Stimulated activated naive CD8-positive, alpha-beta T cell treated with anti-CD3 and anti-CD28 coated beads, Interleukin-15, Interleukin-2, amounts not matched to agents 100 U/mL and 50 U/mL, for 24 hours (primary cell): ENCODE results near the gene BARD1.
"Not testable (repeated sequence)": the region's sequence is repeated elsewhere in the genome, so short reads cannot be mapped to it uniquely, and the experiment has no call there.

Source experiments
- ATAC-seq: fragments of 150-1000 bp; cut with Tn5 transposase; one replicate; pipeline ENCODE4 v1.10.0; 2021
- DNase-seq: peaks from one replicate; pipeline ENCODE4 v3.0.0; 2021

The BARD1 gene

DNA sequence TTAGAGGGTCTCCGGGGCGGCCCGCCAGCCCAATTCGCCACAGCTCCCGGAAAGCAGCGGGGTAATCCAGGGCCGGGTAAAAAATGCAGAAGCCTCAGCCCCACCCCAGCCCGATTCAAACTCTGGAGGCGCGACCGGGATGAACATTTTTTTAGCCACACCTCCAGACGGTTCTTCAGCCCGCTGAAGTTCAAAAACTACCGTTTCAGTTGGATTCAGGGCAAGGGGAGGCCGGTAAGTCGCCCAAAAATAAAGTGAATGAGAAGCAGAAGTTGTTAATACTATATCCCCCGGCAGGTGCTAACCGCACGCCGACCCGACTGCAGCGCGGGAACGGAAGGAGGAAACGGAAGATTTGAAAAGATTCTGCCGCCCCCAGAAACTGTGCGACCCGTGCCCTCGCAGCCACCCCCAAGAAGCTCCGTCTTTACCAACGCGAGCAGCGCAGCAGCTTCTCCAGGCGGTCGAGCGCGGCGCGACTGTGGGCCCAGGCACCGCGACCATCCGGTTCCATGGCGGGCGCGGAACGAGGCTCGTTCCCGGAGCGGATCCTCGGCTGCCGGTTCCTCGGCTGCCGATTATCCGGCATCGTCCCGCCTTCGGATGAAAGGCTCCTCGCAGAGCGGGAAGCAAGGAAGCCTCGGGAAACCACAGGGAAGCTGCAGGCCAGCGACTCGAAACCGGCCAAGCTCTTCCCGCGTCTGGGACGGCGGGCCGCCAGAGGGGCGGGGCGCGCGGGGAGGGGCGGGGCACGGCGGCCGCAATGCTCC lies at the start of gene BARD1:
TSS of gene BARD1 (minus strand) at position 703 of the 770 bp plus-strand sequence. CDS start at position 589, 114 bp downstream.
- ATAC-seq (peak; percentile 30), DNase-seq (peak; percentile 65)

DNA sequence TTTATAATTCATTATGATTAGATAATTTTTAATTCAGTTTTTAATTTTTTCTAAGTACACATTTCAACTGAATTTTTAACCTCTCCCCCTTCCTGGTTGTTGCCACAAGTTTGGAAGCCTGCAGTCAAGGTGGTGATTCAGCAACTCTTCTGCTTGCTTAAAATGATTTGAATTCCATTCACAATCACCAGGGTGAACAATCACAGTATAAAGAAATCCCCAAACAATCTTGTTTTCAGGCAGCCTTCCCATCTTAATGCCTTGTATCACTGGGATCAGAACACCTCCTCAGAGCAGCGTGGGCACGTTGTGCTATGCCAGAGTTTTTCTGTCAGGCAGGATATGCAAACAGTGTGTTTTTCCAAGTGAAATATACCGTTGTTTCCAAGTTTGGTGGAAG lies 46.7 kb upstream of the BARD1 start:
- ATAC-seq (no peak), DNase-seq (no peak)

DNA sequence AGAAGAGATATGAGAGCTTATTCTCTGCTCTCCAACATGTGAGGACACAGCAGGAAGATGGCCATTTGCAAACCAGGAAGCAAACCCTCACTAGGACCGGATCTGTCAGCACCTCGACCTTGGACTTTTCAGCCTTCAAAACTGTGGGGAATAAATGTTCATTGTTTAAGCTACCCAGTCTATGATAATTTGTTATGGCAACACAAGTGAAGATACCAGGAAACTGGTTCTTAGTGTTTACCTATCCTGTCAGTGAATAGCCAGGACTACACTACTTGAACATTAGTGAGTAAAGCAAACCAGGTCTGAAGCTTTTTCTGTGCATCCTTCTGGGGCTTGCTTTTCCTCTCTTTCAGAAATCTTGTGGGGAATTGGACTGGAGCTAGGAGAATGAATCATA lies 44.4 kb upstream of the BARD1 start:
- DNase-seq (no peak), ATAC-seq (no peak)

DNA sequence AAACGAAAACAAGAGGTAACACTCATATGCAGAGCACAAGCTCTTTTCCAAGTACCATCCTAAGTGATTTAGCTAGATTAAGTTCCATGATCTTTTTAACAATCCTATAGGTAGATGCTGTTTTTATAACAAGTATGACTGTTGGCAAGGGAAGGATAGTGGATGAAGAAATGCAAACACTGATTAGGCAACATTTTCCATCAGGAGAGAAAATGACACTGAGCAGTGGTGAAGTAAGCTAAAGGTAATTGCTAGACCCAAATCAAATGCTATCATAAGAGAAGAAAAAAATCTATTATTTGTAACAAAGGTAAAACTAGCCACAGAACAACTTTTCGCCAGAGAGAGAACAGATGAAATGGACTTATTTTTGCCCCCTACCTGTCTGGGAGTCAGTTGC lies 34.3 kb upstream of the BARD1 start:
- DNase-seq, result no peak
- no peak for ATAC-seq

DNA sequence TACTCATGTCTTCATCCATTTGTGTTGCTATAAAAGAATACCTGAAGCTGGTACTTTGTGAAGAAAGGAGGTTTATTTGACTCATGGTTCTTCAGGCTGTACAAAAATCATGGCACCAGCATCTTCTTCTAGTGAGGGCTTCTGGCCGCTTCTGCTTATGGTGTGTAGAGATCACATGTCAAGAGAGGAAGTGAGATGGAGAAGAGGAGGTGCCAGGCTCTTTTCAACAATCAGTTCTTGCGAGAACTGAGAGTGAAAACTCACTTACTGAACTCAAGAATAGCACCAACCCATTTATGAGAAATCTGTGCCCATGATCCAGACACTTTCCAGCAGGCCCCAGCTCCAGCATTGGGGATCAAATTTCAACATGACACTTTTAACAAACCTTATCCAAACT lies 30.0 kb upstream of the BARD1 start:
- DNase-seq (no peak), ATAC-seq (no peak)

DNA sequence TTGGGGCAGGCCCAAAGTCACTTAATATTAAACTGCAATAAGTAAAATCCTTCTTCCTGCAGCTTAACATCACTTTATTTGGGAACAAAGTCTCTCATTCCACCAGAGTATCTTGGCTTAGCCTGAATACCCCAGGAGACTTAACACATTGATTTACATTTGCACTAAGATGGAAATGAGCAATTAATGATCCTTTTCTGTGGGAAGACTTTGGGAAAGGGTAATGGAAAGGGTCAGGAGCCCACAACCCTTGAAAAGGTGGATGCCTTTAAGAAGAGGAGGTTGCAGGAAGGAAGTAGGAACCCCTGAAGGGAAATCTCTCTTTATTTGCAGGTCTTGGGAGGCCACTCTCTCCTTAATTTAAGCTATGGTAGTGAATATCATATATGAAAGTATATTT lies 28.0 kb upstream of the BARD1 start:
- no peak for ATAC-seq

DNA sequence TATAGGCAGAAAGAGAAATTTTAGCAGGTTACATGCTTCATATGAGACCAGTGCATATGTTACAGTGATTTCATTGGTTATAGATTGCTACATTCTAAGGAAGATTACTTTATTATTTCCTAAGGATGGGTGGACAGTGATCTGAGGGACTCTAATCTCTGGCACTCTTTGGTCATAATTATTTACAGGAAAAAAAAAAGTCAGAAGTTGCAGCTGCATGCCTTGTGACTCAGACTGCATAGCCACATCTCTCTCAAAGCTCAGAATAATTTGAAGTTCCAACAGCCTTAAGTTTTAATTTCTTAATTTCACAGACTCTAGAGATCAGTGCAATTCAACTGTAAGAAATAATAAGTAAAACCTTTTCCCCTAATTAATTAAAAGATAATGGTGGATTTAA lies 27.1 kb upstream of the BARD1 start:
- no peak for ATAC-seq
- DNase-seq, result no peak

More for the DNA sequence above, 28.0 kb upstream of the BARD1 start:
- no peak for DNase-seq

DNA sequence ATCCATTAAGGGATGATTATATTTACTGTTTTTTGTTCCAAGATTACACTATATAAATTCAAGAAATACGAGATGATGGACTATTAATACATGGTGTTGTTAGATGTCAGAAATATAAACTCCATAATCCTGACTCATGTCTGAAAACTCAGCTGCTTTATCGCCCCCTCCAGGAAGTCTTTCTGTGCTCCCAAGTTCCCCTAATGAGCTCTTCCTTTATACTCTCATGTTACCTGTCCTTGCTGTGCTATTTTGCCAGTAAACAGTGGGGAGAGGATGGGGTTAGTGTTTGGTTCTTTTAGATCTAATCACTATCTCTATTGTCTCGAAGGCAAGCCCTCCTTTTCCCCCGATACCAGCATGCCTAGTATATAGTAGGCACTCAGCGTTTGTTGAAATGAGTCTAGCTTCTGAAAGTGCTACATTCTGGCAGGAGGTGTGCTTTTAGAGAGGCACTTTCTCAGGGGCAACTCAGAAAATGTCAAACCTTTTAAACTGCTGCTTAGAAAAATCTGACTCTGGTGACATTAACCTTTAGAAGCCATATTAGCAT lies 21.4 kb upstream of the BARD1 start:
- DNase-seq (no peak), ATAC-seq (no peak)

DNA sequence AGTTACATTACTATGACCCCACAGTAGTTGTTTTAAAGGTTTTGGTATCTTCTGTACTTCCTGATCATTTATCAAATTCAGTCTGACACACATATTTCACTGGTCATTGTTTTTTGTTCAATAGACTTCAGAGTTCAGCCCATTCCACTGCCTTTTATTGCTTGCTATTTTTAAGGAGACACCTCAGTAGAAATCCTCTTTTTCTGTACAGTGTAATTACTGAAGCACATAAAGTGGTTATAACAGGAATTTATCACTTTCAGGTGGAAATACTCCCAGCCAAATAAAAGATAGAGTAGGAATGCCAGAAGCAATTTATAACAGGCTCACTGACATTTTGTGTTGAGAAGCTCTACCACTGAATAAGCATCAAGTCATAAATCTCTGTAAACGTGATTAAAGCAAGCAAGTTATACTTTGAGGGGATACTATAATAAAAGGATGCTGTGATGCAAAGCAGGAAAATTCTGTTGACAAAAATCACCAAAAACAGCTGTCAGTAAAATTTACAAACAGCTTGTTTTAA lies 6.6 kb upstream of the BARD1 start:
- DNase-seq, result no peak
- ATAC-seq, result no peak

DNA sequence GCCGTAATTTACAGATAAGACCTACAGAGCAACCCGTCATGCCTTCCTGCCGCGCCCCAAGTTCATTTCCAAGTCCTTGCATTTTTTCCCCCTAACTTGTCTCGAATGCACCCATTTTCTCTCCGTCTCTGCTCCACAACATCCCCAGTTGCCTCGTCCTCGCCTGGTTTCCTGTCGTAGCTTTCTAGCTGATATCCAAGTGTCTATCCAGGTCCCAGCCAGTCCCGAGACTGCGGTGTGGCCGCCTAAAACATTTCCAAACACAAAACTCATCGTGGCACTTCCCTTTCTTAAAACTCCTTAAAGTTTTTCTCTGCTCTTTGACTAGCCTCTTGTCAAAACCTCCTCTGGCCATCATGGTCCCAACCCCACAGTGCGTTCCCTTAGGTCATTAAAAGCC lies 1.2 kb upstream of the BARD1 start:
- ATAC-seq (no peak), DNase-seq (no peak)

DNA sequence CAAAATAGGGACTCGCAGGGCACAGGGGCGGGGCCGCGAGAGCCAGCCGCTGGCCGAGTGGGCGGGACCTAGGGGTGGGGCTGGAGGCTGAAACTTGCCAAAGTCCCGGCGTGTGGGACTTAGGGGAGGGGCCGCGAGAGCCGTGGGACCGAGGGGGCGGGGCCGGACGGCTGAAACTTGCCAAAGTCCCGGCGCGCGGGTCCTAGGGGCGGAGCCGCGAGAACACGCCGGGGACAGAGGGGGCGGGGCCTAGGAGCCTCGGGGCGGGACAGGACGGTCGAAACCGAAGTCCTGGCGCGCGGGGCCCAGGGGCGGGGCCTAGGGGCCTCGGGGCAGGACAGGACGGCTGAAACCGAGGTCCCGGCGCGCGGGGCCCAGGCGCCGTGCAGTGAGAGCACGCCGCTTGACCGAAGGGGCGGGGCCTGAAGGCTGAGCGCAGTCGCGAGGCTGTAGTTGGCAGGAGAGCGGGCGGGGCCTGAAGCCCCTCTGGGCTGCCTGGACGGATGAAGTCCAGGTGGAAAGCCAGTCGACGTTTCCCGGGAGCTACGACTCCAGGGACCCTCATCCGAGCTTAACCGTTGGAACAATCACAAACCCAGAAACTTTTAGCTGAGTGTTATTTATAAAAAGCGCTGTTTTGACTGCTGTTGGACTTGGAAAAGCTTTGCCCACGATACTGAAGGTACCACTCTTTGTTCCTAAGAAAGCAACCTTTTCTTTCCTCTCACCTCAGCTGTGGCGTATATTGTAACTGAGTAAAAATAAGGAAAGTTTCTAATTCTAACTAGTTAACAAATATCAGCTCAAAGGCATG lies 475 bp upstream of the BARD1 start:
- DNase-seq (peak; percentile 100), ATAC-seq (peak; percentile 91)

DNA sequence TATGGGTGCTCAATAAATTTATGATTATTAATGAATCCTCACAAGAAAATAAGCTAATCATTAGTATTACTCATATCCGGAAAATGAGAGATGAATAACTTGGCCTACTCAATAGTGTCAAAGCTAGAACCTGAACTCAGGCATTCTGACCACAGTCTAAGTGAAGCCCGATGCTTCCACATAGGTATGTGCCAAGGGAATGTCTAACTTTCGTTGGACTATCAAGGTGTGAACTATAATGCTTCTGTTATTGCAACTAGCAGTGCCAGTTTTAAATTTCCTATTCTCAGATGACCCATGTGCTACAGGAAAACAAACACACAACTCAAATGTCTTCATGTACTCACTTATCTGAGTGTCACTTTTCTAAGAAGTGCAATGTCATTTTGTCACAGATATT lies 1.8 kb downstream of the BARD1 start:
- ATAC-seq, result no peak

DNA sequence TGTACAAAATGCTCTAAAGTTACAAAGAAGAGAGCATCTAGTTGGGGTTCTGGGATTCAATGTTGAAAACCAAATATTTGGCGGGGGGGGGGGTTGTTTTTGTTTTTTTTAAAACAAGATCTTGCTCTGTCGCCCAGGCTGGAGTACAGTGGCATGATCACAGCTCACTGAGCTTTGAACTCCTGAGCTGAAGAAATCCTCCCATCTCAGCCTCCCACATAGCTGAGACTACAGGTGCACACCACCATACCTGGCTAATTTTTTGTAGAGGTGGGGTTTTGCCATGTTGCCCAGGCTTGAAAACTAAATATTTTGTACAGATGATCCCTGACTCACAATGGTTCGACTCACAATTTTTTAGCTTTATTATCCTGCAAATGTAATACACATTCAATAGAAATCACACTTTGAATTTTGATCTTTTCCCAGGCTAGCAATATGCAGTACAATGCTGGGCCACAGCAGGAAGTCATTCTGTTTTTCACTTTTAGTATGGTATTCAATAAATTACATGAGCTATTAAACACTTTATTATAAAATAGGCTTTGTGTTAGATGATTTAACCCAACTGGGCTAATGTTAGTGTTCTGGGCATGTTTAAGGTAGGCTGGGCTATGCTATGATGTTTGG lies 7.6 kb downstream of the BARD1 start:
- no peak for ATAC-seq
- no peak for DNase-seq

More for the DNA sequence above, 1.8 kb downstream of the BARD1 start:
- no peak for DNase-seq

DNA sequence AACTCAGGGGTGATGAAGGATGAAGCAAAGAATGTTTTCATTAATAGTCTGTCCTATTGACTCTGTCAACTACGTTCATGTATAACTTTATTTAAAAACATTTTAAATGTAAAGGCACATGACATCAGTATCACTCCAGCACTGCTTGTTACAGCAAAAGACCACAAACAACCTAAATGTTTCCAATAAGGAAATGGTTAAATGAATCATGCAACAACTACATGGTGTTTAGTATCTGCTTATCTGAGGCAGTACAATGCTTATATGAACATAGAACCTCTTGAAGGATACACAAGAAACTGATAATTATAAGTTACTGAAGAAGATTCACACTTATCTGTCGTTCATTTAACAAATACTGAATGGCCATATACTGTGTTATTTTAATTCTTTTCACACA lies 8.4 kb downstream of the BARD1 start:
- ATAC-seq, result peak; percentile 75
- DNase-seq, result no peak

DNA sequence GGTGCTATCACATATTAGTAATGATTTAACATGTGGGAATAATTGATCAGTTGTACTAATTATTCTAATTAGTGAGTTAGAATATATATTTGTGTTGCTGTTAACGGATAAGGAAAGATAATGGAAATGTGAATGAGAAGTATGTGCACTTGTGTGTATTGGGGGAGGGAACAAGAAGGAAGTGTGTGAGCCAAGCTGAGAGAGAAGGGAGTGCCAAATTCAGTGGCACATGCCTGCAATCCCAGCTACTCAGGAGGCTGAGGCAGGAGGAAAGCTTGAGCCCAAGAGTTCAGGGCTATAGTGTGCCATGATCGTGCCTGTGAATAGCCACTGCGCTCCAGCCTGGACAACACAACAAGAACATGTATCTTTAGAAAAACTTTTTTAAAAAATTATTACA lies 9.3 kb downstream of the BARD1 start:
- ATAC-seq (no peak), DNase-seq (no peak)

DNA sequence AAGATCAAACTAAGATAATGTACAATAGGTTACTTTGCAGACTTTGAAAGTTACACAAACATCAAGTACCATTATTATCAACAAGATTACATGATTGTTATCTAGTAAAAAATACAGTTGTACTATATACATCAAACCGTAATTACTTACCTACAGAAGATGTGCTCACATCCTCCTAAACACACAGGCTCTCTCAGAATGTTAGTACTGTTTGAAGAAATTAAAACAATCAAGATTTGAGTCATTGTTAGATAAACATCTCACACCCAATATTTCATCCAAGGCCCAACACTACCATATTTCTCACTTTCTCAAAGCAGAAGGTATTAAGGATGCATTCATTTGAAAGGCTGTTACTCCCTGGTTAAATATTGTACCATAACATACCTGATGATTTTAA lies 12.6 kb downstream of the BARD1 start:
- ATAC-seq (no peak), DNase-seq (no peak)

DNA sequence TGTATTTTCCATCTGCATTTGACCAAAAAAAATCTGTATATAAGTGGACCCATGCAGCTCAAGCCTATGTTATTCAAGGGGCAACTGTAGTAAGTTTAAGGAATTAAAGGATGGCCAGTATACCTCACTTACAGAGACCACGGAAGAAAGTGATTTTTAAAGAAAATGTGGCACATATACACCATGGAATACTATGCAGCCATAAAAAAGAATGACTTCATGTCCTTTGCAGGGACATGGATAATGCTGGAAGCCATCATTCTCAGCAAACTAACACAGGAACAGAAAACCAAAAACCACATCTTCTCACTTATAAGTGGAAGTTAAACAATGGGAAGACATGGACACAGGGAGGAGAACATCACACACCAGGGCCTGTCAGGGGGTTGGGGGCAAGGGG lies 26.3 kb downstream of the BARD1 start:
- ATAC-seq, DNase-seq: not testable (repeated sequence)

DNA sequence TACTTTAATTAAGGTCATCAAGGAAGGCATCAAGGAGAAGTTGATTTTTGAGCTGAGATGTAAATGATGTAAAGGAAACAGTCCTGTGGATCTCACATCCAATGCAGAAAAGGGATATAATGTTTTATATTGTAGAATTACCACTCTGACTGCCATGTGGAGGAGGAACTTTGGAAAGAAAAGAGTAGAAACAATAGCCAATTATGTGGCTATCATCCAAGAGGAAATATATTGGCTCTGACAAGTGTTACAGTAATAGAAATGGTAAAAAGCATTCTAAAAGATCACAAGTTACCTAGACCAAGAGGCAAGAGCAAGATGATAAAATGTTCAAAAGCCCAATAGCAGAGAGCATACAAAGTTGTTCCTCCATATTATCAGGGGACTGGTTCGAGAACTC lies 26.8 kb downstream of the BARD1 start:
- DNase-seq (no peak), ATAC-seq (no peak)

DNA sequence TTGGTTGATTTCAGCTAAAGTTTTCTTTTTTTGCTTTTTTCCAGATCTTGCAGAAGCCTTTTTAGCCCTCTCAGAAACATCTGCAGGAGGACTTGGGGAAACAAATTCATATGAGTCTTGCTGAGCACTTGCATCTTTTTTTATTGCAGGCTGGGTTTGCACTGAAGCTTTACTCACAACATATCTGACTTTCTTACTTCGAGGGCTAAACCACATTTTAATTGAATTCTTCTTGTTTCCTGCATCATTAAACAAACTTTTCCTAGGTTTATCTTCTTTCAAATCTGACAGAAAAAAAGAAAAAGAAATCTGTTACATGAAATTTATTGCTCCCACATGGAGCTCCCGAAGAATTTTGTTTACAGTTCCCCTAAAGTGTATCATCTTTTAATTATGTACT lies 28.3 kb downstream of the BARD1 start:
- DNase-seq (no peak), ATAC-seq (no peak)

DNA sequence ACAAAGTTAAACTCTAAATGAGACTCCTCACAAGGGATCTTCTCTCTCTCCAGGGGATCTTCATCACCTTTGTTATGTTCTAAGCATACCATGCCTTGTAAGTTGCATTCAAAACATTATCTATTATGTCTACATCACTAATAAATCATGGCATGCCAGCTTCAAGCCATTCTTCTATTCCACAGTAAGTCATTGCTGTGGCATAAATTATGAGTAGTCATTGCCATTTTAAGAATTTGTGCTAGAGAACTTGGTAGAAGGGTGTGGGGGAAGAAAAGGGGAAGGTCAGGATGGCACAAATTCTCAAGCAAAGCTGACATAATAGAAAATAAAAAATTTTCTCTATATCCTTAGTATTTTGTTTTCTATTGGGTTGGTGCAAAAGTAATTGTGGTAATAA lies 33.5 kb downstream of the BARD1 start:
- DNase-seq, result no peak
- ATAC-seq, result no peak

DNA sequence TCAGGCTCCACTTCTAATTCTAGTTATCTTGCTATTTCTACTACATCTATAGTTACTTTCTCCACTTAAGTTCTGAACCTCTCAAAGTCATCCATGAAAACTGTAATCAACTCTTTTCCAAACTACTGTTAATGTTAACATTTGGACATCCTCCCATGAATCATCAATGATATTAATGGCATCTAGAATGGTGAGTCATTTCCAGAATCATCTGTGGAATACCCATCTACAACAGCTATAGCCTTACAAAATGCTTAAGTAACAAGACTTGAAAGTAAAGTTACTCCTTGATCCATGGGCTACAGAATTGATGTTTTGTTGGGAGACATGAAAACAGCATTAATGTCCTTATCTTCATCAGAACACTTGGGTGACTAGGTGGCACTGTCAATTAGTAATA lies 35.4 kb downstream of the BARD1 start:
- ATAC-seq, result no peak
- DNase-seq, result no peak

DNA sequence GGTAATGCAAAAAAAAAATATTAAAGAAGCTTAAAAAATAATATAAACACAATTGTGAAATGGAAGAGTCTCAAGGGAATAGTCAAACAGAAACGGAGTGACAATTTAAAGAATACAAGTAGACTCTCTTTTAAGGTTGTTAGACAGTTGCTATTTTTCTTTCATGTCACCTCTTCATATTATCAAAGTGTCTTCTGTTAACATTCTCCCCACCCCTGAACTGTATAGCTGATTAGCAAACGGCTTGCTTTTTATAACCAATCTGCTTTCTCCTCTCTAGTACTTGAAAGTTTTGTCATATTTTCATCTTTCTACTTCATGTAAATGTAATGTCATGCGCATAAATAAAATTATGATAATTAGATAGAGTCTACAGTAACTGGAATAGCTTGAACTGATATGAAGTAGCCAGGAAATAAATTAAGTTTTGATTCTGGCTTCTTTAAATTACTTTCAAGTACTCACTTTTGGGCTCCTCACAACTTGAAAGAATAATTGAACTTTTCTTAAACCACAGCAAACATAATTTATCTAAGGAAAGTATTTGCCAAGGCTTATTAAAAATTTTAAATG lies 37.0 kb downstream of the BARD1 start:
- ATAC-seq (no peak), DNase-seq (no peak)
